ENCODE results near the gene MMS19.
"Not testable (repeated sequence)": the region's sequence is repeated elsewhere in the genome, so short reads cannot be mapped to it uniquely, and the experiment has no call there.

Gene MMS19

DNA sequence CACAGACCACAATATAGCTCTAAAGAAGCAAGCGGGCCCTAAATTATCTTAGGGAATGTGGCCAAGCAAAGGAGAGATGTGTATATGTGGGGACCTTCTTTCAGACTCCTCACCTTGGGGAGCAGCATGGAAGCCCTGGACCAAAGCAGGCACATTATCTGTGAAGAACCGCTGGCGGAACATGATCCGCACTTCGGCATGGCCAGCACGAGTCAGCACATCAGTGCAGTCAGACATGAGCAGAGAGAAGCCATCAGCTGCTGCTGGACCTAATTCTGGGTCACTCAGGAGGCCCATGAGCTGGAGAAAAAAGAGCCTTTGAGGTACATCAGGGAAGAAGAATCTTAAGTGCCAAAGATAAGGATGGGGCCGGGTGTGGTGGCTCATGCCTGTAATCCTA lies 38.3 kb downstream of the MMS19 start:
- DNase-seq = no peak

DNA sequence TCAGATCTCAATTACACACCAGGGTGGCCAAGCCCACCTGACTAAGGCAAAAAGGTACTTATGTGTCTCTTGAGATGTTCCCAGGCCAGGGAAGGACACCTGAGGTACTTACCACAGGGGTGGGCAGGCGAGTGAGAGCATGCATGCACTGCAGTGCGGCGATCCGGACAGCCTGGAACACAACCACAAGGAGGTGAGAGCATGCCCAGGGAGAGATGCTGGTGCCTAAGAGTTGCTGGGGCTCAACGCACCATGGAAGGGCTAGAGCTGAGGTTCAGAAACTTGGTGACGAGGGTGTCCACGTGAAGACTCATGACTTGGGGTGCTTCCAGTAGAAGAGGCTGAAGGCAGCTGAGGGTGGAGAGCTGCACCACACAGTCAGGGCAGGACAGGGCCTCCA lies 39.1 kb downstream of the MMS19 start:
- no peak for DNase-seq

DNA sequence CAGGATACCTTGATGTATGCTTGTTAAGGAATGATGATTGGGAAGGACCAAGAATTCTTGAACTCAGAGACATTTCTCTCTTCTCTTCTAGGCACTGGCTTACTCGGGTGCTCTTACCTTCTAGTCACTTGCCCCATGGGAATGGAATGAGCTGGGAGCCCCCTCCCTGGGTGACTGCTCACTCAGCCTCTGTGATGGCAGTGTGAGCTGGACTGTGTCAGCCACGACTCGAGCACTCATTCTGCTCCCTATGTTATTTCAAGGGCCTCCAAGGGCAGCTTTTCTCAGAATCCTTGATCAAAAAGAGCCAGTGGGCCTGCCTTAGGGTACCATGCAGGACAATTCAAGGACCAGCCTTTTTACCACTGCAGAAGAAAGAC lies 41.5 kb downstream of the MMS19 start:
- DNase-seq = no peak

DNA sequence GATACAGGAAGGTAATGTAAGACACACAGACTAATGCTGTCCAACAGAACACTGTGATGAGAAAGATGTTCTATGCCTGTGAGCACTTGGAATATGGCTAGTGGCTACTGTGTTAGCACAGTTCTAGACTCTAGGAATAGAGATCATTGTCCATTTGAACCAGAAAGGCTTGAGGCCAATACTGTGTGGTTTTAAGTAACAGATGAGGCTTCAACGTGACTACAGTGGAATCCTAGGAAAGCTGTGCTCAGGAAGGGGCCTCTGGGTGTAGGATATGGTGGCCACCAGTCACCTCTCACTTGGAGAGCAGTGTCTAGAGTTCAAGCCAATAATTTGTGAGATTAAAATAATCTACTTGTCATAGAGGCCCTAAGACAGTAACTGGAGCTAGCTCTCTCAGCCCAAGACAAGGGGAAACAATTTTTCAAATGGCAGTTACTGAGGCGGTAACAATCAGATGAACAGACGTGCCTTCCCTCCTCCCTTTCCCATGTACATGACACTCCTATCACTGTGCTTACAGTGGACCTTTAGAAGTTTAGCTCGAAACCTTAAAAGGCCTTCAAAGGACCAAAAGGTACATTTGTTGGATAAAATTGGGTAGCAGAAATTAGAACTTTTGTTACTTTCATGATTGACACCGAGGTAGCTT lies 42.1 kb downstream of the MMS19 start:
- DNase-seq = no peak

DNA sequence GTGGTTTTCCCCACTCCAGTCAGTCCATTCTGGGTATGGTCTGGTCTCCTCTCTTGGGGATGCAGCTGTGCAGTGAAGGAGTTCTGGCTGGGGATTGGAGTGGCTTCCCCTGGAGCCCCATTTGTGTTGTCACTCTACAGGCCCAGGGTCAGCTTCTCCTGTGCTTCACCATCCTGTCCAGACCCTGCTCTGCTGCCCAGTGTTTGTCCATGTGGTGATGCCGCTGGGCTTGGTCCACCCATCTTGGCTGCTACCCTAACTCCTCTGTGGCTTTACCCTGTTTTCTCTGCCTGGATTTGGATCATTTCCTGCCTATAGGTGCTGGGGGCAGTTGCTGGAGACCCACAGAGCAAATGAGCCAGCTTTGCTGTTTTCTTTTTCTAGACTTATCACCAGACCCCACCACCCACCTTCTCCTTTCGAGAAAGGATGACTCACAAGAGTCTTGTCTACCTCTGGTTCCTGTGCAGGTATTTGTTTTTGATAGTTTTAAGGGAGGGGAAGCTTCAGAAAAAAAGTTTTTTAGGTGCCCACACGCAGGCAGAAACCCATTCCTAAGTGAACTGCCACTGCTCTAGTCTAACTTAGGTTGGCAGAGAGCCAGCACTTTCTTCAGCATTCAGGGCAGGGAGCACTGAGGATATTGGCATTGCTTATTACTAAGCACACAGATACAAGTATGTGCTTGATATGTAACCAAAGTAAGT lies 43.7 kb downstream of the MMS19 start:
- no peak for DNase-seq

DNA sequence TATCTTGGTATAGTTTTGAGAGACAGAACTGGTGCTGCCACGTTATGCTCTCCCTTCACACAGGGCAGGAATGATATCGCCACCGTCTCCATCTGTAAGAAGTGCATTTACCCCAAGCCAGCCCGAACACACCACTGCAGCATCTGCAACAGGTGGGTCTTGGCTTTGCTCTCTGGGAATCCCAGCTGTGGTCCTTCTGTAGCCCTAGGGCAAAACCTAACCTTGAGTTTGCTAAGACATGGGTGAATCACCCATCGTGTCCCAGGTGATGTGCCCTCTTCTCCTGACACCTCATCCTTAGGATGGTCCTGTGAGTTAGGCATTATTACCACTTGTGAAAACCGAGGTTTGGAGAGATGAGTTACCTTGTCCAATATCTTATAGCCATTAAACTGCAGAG lies 45.9 kb downstream of the MMS19 start:
- no peak for DNase-seq

DNA sequence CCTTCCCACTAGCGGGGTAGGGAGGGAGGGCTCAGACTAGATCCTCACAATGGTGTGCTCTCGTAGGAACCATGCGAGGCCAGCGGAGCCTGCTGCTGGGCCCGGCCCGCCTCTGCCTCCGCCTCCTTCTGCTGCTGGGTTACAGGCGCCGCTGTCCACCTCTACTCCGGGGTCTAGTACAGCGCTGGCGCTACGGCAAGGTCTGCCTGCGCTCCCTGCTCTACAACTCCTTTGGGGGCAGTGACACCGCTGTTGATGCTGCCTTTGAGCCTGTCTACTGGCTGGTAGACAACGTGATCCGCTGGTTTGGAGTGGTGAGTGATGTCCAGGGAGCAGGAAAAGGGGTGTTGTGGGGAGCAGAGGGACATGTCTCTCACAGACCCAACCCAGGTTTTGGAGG lies 46.6 kb downstream of the MMS19 start:
- no peak for DNase-seq

DNA sequence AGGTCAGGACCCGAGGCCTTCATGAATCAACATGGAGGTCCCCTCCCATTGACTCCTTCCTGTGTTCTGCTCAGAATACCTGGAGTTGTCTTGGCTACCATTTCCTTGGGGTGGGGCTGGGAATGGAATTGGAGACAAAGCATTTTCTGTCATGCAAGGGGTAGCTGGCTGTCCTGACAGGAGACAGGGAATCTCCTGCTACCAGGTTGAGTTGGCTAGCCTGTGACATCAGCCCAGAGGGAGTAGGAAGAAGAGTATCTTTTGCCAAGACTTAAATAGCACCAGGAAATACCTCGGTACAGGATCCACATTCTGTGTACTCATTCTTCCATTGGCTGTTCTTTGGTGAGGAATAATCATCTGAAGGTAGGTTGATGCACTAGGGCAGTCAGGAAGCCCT lies 47.4 kb downstream of the MMS19 start:
- DNase-seq = no peak

DNA sequence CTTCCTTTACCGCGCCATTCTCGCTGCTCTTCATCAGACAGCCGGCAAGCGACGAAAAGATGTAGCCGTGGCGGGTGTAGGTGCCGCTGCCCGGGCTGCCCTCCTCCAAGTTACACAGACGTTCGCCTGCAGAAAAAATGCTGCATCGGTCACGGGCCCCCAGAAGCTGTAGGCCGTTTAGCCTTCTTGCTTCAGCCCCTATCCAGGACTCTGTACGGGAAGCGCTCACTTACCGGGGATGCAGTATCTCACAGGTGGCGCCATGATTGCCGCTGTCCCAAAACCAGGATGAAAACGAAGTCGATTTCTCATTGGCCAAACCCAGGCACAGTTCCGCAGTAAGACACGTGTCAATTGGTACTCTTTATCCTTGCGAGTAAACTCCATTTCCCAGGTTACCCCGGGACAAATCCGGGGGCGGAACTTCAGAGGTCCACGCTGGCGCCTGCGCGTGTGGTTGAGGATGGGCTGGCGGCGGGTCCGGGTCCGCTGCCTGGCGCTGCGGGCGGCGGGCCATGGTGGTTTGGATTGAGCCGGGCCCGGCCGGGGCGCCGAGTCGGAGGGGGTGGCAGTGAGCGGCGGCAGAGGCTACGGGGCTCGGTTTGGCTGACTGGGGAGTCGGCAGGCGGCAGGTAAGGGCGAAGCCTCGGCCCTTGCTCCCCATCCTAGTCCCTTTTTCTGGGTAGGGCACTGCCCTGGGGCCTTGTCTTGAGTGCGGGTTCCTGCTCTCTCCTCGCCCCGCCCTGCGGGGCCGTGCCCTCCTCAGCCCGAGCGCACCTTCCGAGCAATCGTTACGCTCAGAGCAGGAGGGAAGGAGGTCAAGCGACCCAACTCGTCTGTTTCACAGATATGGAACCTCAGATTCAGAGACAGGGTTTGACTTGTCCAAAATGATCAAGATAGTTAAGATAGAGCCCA lies 52.2 kb downstream of the MMS19 start, which contains the start of the genes EXOSC1 and ZDHHC16:
TSS of gene EXOSC1 (minus strand) at position 285 of the 918 bp plus-strand sequence. CDS start at position 264, 21 bp downstream.
TSS of gene ZDHHC16 (plus strand) at position 454 of the 918 bp plus-strand sequence. CDS start 5,501 bp downstream, outside the sequence.
- DNase-seq = peak; percentile 72

DNA sequence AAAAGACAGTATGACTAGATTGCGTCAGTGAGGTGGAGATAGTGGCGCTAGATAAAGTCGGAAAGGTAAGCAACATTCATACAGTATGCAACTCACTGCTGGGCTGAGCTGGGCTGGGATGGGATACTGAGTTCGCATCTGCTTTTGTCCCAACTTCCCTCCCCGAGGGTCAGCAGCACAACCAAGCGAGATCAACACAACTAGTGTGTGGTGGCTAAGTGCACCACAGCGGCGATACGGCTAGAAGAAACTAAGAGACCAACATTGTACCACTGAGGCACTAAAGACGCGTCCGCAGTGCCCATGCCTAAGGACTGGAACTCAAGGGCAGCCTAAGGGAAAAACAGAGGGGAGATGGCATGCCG lies 52.9 kb downstream of the MMS19 start:
- DNase-seq = no peak

DNA sequence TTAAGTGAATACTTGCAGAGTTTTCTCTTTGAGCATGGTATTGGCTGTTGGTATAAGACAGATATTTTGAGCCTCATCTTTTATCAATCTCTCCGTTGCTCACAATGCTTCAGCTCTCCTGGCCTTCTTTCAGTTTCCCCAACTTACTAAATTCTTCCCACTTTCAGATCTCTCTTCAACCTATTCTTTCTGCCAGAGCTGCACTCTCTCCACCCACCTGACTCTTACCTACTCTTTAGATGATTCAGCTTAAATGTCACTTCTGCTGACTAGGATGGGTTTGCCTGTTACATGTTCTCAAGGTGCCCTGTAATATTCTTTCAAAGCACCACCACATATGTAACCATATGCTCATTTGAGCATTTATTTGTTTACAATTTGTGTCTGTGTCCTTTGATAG lies 54.0 kb downstream of the MMS19 start:
- DNase-seq = no peak

DNA sequence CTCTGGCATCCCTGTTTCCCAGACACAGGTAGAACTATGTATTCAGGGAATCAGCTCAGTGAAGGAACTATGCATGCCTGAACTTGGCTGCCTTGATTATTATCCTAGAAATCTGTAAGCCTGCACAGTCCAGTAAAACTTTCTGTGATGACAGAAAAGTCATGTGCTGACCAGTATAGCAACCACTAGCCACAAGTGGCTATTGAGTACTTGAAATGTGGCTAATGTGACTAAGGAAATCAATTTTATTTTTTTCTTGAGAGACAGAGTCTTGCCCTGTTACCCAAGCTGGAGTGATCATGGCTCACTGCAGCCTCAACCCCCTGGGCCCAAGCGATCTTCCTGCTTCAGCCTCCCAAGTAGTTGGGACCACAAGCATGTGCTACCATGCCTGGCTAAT lies 55.9 kb downstream of the MMS19 start:
- no peak for DNase-seq

DNA sequence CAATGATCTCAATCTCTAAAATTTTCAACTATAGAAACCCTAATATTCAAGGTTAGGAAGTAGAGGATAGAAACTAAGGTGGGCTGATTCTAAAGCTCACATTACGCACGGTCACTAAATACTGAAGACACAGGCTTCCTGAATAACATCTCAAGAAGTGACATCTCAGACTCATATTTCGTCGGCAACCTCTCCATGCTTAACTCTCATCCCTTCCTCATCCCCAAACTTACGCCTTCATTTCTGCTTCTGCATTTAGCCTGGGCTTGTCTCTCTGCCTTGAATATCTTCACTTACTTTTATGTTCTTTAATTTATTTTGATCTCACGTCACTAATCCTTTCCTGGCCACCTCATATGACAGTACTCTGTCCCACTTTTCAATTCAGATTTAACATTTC lies 63.0 kb downstream of the MMS19 start:
- no peak for DNase-seq

DNA sequence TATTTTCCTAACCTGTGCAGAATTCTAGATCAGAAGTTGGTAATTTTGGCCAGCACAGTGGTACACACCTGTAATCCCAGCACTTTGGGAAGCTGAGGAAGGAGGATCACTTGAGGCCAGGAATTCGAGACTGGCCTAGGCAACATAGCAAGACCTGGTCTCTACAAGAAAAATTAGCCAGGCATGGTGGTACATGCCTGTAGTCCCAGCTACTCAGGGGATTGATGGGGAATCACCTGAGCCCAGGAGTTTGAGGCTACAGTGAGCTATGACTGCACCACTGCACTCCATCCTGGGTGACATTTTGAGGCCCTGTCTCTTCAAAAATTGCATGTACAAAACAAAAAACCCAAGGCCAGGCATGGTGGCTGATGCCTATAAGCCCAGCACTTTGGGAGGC lies 63.7 kb downstream of the MMS19 start:
- DNase-seq = no peak

DNA sequence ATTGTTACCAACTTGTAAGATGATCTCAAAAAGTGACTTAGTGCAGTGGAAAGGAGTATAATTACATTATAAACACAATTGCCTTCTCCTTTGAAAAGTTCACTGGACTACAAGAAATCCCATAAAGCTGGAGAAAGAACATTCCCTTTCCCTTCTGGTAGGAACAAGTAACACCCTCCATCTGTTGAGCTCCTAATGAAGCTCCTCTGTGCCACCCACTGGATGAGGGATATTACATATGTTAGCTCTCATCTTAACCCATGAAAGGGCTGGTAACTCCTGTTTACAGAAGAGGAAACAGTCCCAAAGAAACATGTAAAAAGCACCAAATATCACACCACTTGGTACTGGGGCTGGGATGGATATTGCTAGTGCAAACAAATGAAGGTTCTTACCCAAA lies 64.2 kb downstream of the MMS19 start:
- no peak for DNase-seq

DNA sequence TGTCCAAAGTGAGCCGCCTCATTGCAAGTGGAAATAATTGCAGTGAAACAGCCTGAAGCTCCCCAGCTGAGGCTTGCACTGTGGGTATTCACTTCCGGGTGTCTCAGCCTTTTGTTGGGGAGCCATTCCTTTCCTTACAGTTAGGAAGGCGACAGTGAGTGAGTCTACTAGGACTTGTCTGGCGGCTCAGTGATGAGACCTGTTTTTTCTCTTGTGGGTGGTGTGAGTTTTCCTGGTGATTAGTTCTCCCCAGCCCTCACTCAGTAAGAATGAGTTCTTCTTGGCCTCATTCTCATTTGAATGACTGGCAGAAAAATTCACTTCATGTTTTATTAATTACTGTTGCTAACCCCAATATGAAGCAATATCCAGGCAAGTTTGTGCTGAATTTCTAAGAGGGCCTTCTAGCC lies 69.6 kb downstream of the MMS19 start:
- no peak for DNase-seq

DNA sequence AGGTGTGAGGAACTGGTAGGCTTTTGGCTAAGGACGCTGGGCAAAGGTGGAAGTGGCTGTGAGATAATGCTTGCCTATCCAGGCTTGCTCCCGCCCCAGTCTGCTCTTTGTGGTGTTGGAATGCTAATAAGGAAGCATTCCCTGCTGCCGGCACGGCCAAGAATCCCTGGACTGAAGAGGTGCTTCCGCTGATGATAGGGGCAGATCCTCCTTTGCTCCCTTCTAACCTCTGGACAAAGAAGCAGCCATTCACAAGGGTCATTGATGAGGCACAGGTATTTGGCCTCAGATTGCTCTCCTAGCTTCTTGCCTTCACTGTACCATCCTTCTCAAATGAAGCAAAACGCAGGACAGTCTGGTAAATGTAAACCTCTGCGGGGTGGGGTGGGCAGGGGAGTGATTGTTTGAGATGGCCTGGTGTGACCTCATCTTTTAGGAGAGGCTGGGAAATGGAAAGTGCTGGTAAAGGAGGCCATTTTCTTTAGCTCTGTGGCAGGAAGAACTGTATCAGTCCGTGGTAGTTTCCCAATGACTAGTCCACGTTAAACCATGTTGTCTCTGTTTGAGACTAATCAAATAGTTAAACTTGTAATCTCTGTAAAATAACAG lies 70.5 kb downstream of the MMS19 start:
- DNase-seq = no peak

DNA sequence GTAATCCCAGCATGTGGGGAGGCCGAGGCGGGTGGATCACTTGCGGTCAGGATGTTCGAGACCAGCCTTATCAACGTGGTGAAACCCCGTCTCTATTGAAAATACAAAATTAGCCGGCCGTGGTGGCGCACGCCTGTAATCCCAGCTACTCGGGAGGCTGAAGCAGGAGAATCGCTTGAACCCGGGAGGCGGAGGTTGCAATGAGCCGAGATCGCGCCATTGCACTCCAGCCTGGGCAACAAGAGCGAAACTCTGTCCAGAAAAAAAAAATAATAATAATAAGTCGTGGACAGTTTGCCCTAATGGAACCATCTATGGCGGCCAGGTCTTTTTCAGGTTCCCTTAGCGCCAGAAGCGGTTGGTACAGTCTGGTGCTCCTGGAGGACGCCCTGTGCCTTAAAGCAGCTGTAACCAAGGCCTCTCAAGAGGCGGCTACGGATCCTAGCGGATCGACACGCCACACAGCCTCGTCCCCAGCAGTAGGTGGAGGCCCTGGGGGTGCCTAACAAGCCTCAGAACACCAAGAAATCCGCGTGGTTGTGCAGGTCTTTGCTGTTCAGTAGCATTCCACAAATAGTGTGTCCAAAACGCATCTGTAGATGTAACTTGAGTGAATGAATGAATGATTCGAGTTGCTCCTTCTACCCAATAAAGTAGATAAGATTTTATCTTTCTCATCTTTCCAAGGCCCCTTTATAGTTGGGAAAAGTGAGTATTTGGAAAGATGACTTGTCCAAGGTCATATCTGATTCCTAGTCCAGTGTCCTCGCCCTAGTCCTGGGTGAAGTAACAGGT lies 71.2 kb downstream of the MMS19 start:
- DNase-seq = no peak

DNA sequence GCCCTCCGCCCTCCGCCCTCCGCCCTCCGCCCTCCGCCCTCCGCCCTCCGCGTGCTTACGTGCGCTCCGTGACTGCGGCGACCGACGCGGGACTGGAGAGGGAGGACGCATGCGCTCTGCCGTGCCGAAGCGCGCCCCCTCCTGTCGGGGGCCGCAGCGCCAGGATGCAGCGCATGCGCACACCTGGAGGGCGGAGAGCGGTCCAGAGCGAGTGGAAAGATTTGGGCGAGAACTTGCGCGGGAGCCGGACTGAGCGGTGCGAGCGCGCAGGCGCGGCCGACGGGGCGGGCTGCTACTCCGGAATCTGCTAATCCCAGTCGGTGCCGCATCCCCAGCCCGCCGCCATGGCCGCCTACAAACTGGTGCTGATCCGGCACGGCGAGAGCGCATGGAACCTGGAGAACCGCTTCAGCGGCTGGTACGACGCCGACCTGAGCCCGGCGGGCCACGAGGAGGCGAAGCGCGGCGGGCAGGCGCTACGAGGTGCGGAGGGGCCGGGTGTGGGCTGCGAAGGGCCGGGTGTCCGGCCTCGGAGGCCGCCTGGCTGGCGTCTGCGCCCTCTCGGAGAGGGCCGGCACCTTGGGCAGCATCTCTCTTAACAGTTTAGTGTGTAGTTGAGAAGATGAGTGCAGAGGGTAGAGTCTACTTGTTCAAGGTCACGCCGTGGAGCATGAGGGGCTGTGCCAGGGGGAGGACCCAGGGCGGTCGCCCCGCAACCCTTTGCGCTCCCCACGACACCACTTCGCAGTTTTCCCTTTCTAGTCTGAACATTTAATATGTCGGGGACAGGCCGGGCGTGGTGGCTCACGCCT lies 72.1 kb downstream of the MMS19 start, which contains the start of gene PGAM1:
TSS of gene PGAM1 (plus strand) at position 228 of the 812 bp plus-strand sequence. CDS start at position 345, 117 bp downstream.
- peak; percentile 77 for DNase-seq

DNA sequence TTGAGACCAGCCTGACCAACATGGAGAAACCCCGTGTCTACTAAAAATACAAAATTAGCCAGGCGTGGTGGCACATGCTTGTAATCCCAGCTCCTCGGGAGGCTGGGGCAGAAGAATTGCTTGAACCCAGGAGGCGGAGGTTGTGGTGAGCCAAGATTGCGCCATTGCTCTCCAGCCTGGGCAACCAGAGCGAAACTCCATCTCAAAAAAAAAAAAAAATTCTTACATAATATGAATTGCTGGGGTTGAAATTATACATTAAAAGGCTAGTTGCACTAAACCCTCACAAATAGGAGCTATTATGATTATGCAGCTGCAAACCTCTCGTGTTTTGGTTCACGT lies 74.5 kb downstream of the MMS19 start:
- DNase-seq = not testable (repeated sequence)

DNA sequence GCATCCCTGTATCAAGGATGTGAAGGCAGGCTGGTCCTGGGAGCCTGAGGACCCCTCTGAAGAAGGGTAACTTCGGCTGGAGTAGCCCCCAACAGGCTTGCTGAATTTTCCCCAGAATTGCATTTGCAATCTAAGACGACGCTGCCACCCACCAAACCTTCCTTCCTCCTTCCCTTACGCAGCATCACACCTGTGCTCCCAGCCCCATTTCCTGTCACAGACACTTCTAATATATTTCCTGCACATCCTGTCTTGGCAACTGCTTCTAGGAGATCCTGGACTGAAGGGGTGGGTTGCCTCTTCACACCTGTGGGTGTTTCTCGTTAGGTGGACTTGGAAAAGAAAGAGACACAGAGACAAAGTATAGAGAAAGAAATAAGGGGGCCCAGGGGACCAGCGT lies 81.7 kb downstream of the MMS19 start:
- DNase-seq = no peak
